ENCODE results near the gene ARGLU1. TPM values are rescaled to one million over a fixed set of nuclear protein-coding genes. Genes with fewer than 3 reads are reported as not detected.
"Not testable (repeated sequence)": the region's sequence is repeated elsewhere in the genome, so short reads cannot be mapped to it uniquely, and the experiment has no call there.

ARGLU1 gene
- total RNA-seq, 1 donor from 2014 or later: 149 TPM

- no peaks in the 10 kb centered on the region for H3K36me3 Mint-ChIP-seq (ENCODE audit: insufficient read depth)
- no peak overlapping the region for H3K4me3 Mint-ChIP-seq (ENCODE audit: low read depth)
- no peaks in the 10 kb centered on the region for H3K4me1 Mint-ChIP-seq (ENCODE audit: low read depth)
- peaks cover 7% of the 10 kb centered on the region for H3K27me3 Mint-ChIP-seq
- H3K9me3 Mint-ChIP-seq (ENCODE audit: low read depth): peaks cover 8% of the 10 kb centered on the region
- TF ChIP-seq CTCF (IDR thresholded peaks at IDR 0.05; ENCODE audit: unreplicated experiment): no peak
- no peak overlapping the region for H3K27ac Mint-ChIP-seq
- DNase-seq (ENCODE audit: low spot score, unreplicated experiment): no peak
Observed at GRCh38 chr13:106610486-106610885, 42.5 kb upstream of the ARGLU1 start.

- Mint-ChIP-seq H3K4me3 (ENCODE audit: low read depth) (no peak overlapping the region), H3K27ac (no peak overlapping the region), H3K27me3 (peaks cover 7% of the 10 kb centered on the region), H3K9me3 (ENCODE audit: low read depth) (peaks cover 8% of the 10 kb centered on the region), H3K36me3 (ENCODE audit: insufficient read depth) (no peaks in the 10 kb centered on the region), H3K4me1 (ENCODE audit: low read depth) (no peaks in the 10 kb centered on the region)
- no peak for DNase-seq (ENCODE audit: low spot score, unreplicated experiment)
- no peak for TF ChIP-seq CTCF (IDR thresholded peaks at IDR 0.05; ENCODE audit: unreplicated experiment)
Observed at GRCh38 chr13:106609116-106609515, 41.2 kb upstream of the ARGLU1 start.

GRCh38 chr13:106603546-106603945, 35.6 kb upstream of the ARGLU1 start:
- H3K4me1 Mint-ChIP-seq (ENCODE audit: low read depth): peaks cover 4% of the 10 kb centered on the region
- H3K9me3 Mint-ChIP-seq (ENCODE audit: low read depth): peaks cover 8% of the 10 kb centered on the region
- H3K27me3 Mint-ChIP-seq: peaks cover 5% of the 10 kb centered on the region
- no peaks in the 10 kb centered on the region for H3K36me3 Mint-ChIP-seq (ENCODE audit: insufficient read depth)
- DNase-seq (ENCODE audit: low spot score, unreplicated experiment): no peak
- no peak overlapping the region for H3K4me3 Mint-ChIP-seq (ENCODE audit: low read depth)
- H3K27ac Mint-ChIP-seq: no peak overlapping the region
- TF ChIP-seq CTCF (IDR thresholded peaks at IDR 0.05; ENCODE audit: unreplicated experiment): no peak

- Mint-ChIP-seq H3K4me1 (ENCODE audit: low read depth) (peaks cover 4% of the 10 kb centered on the region), H3K27me3 (peaks cover 5% of the 10 kb centered on the region), H3K4me3 (ENCODE audit: low read depth) (no peak overlapping the region), H3K27ac (no peak overlapping the region), H3K9me3 (ENCODE audit: low read depth) (peaks cover 8% of the 10 kb centered on the region), H3K36me3 (ENCODE audit: insufficient read depth) (no peaks in the 10 kb centered on the region)
- no peak for DNase-seq (ENCODE audit: low spot score, unreplicated experiment)
- no peak for TF ChIP-seq CTCF (IDR thresholded peaks at IDR 0.05; ENCODE audit: unreplicated experiment)
Observed at GRCh38 chr13:106602178-106602577, 34.2 kb upstream of the ARGLU1 start.

GRCh38 chr13:106601489-106601888, 33.6 kb upstream of the ARGLU1 start:
- no peak overlapping the region for H3K4me3 Mint-ChIP-seq (ENCODE audit: low read depth)
- peaks cover 7% of the 10 kb centered on the region for H3K9me3 Mint-ChIP-seq (ENCODE audit: low read depth)
- no peak for DNase-seq (ENCODE audit: low spot score, unreplicated experiment)
- H3K4me1 Mint-ChIP-seq (ENCODE audit: low read depth): peaks cover 4% of the 10 kb centered on the region
- no peaks in the 10 kb centered on the region for H3K36me3 Mint-ChIP-seq (ENCODE audit: insufficient read depth)
- no peak overlapping the region for H3K27ac Mint-ChIP-seq
- no peak for TF ChIP-seq CTCF (IDR thresholded peaks at IDR 0.05; ENCODE audit: unreplicated experiment)
- H3K27me3 Mint-ChIP-seq: peaks cover 5% of the 10 kb centered on the region

GRCh38 chr13:106600798-106601135, 32.8 kb upstream of the ARGLU1 start:
- DNase-seq (ENCODE audit: low spot score, unreplicated experiment); H3K27ac Mint-ChIP-seq; H3K4me1 Mint-ChIP-seq (ENCODE audit: low read depth); H3K36me3 Mint-ChIP-seq (ENCODE audit: insufficient read depth); H3K9me3 Mint-ChIP-seq (ENCODE audit: low read depth); H3K4me3 Mint-ChIP-seq (ENCODE audit: low read depth); H3K27me3 Mint-ChIP-seq: not testable (repeated sequence)

Data from progenitor cell of endocrine pancreas (in vitro differentiated cells).